NCI-H2107 (cell line): ENCODE measurements around the gene PDE4DIP.
"Not testable (repeated sequence)": the region's sequence is repeated elsewhere in the genome, so short reads cannot be mapped to it uniquely, and the experiment has no call there.

Experiments used
- DNase-seq: peaks from one replicate; lab custom pipeline; 2025; lab: John Stamatoyannopoulos, UW

The PDE4DIP gene

GRCh38 chr1:148844220-148844619, at the start of gene PDE4DIP:
TSS of gene PDE4DIP (plus strand) at chr1:148844428. CDS start at chr1:148844775, 347 bp downstream.
- DNase-seq: not testable (repeated sequence)

DNA sequence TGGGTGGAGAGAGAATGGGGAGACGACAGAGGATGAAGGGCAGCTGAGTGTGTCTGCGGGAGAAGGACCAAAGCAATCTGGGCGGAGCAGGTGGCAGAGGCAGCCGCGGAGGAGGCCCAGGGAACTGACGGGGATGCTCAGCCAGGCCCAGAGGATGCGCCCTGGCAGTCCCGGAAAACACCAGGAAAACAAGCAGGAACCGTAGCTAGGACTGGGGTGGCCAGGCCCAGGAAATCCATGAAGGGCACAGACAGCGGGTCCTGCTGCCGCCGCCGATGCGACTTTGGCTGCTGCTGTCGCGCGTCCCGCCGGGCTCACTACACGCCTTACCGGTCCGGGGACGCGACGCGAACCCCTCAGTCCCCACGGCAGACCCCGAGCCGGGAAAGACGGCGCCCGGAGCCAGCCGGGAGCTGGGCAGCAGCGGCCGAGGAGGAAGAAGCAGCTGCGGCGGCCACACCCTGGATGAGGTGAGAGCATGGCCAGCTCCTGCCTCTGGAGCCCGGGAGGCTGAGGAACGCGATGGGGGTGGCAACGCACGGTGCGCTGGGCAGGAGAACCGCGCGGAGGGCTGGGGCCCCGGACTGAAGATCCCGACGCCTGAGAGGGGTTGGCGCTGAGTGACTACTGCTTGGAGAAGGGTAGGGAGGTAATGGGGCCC, 35.8 kb upstream of the PDE4DIP start:
- not testable (repeated sequence) for DNase-seq

DNA sequence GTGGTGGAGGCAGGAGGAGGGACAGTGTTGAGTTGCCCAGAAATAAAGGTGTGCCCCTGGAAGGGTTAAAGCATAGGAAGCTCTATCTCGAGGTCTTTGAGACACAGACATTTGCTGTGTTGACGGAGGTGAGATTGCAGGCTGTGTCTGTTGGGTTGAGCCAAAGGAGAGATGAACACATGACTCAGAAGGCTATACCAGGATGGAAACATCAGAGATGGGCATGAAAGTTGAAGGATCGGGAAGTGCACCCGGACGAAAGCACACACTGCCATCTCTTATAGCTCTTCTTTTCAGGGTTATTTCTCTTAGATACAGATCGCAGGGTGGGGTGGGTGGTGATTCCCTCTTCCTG, 35.3 kb upstream of the PDE4DIP start:
- DNase-seq: not testable (repeated sequence)

- not testable (repeated sequence) for DNase-seq
These were observed 22.0 kb upstream of the PDE4DIP start for GRCh38 chr1:148822180-148822579.

- not testable (repeated sequence) for DNase-seq
These were observed 20.4 kb upstream of the PDE4DIP start for GRCh38 chr1:148823822-148824221.

DNA sequence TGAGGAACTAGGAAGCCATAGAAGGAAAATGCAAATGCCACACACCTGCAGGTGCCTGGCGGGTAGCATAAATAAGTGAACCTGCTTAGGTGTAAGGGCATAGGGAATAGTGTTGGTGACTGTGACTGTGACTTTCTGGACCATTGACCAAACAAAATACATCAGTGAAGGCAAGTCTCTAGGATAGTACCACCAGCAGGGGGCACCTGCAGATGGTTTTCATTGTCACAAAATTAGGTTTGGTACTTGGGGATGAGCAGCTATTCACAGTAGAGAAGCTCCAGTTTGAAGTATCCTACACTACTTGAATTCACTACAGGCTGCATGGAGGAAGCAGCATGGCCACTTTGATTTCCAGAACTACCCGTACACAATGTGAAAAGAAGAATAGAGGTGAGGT, 19.2 kb upstream of the PDE4DIP start:
- not testable (repeated sequence) for DNase-seq

GRCh38 chr1:148828531-148828930, 15.7 kb upstream of the PDE4DIP start:
- DNase-seq: not testable (repeated sequence)

- not testable (repeated sequence) for DNase-seq
These were observed 15.3 kb upstream of the PDE4DIP start for GRCh38 chr1:148828962-148829361.

DNA sequence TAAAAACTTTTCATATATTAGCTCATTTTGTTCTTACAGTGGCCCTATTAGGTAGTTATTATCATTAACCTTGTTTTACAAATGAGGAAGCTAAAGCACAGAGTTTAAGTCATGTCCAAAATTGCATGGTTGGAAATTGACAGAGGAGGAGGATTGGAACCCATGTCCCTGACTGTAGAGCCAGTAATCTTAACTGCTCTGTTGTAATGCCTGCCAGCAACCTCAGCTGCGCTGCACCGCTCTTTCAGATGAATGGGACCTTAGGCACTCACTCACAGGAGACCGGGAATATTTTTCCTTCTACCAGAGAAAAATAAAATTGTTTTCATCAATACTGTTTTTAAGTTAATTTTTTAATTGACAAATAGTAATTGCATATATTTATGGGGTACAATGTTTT, 14.9 kb upstream of the PDE4DIP start:
- DNase-seq: not testable (repeated sequence)

GRCh38 chr1:148841262-148841661, 3.0 kb upstream of the PDE4DIP start:
- DNase-seq: not testable (repeated sequence)

- not testable (repeated sequence) for DNase-seq
These were observed 423 bp downstream of the PDE4DIP start for GRCh38 chr1:148844651-148845050.

- not testable (repeated sequence) for DNase-seq
These were observed 840 bp downstream of the PDE4DIP start for GRCh38 chr1:148845068-148845467.

DNA sequence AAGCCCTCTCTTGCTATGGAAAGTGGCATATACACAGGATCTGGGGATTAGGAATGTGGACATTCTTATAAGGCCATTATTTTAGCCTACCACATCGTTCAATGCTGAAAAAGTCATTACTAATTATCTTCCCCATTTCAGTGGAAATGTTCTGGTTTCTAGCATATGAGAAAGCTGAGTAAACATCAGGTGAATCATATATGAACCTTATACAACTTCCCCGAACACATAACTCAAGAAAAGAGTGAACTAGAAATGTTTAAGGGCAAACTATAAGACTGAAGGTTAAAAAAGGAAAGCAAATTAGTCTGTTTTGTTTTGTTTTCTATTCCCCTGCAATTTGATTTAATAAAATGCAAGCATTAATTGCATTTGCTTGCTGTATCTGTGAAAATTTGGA, 6.1 kb downstream of the PDE4DIP start:
- not testable (repeated sequence) for DNase-seq

GRCh38 chr1:148850840-148851239, 6.6 kb downstream of the PDE4DIP start:
- not testable (repeated sequence) for DNase-seq

- not testable (repeated sequence) for DNase-seq
These were observed 7.5 kb downstream of the PDE4DIP start for GRCh38 chr1:148851684-148852083.

DNA sequence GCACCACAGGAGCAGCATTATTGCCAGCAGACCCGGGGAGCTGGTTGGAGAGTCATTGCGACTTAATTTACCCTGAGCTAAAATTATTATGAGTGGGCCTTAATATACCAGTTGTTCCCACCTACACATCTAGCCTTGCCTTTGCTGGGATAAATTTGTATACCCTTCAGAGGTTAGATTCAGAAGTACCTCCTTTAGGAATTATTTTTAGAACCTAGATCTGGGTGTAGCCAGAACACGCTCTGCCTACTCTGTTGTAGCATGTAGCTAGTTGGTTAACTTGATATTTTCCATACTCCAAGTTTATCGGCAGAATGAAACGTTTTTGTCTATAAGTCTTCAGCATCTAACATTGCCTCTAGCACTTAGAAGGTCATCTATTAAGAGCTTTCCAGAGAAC, 9.1 kb downstream of the PDE4DIP start:
- DNase-seq: not testable (repeated sequence)

DNA sequence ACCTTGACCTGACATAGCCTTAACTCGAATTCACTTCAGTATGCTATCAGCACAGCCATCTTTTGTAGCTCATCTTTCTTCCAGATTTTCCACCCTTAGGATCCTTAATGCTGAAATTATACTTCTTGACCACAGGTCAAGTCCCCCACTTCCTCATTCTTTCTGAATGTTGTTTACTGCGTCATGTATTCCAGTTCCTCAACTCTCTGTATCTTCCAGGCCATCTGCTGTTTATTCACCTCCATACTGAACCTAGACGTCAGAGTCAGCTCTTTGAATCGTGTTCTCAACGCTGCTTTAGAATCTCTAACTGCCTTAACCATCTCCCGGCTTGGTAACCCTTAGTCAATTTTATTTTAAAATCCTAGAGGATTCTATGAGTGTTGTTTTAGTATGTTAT, 9.8 kb downstream of the PDE4DIP start:
- not testable (repeated sequence) for DNase-seq

- DNase-seq: not testable (repeated sequence)
These were observed 11.1 kb downstream of the PDE4DIP start for GRCh38 chr1:148855367-148855766.

GRCh38 chr1:148860049-148860448, 15.8 kb downstream of the PDE4DIP start:
- not testable (repeated sequence) for DNase-seq

DNA sequence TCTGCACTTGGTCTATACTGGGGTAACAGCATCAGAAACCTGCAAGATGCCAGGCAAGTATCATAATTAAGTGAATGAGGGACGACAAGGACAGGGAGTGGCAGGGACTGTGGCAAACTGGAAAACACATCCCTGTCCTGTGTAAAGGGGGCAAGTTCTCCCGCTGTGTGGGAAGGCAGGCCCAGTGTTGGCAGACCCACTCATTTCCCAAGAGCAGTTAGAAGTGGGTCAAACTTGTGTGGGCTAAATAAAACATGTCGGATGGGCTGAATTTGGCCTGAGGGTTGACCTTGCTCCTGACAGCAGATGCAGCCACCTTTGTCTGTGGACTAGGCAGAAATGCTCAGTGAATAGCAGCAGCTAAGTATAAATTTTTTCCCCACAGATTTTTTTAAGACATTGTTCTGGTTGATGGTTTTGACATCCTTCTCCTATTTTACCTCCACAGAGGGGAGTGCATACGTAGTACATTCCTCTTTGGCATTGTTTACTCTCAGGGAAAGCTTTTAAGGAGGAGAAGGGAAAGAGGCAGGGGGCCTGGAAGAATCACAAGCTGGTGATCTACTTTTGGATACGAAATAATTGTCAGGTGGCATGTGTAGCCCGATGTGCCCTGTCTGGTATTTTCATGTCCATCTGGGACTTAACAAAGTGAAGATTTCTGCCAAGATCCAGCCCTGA, 16.5 kb downstream of the PDE4DIP start:
- DNase-seq: not testable (repeated sequence)

DNA sequence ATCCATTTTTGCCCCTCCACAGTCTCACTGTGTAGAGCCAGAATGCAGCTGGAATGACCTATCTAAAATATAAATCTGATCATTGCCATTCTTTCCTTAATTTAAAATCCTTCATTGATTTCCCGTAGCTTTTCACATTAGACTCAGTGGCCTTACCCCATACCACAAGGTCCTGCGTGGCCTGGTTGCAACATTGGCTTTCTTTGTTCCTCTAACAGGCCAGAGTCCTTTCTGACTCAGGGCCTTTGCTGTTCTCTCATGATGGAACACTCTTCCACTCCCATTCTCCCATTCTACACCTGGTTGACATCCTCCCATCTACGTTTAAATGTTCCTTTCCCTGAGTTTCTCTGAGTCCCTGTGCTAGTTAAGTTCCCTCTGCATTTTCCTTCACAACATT, 18.4 kb downstream of the PDE4DIP start:
- DNase-seq: not testable (repeated sequence)

GRCh38 chr1:148868924-148869633, 24.9 kb downstream of the PDE4DIP start:
- not testable (repeated sequence) for DNase-seq

- DNase-seq: not testable (repeated sequence)
These were observed 25.4 kb downstream of the PDE4DIP start for GRCh38 chr1:148869634-148869961.
